GM21381 (cell line): ENCODE measurements around the gene SLC22A31.

Experiments used
- ATAC-seq: cut with Tn5 transposase; IDR thresholded peaks from one replicate; pipeline ENCODE4 v1.9.1; 2021; ENCODE audit warnings: mild to moderate bottlenecking, moderate library complexity; ENCODE audit not compliant: unreplicated experiment

The SLC22A31 gene

GRCh38 chr16:89217138-89217387 lies 16.7 kb upstream of the SLC22A31 start:
- ATAC-seq: no peak

GRCh38 chr16:89216315-89217137 lies 16.2 kb upstream of the SLC22A31 start:
- ATAC-seq: peak; percentile 51

GRCh38 chr16:89210904-89211515 lies 10.7 kb upstream of the SLC22A31 start:
- ATAC-seq: no peak

- no peak for ATAC-seq
These were observed 10.0 kb upstream of the SLC22A31 start for GRCh38 chr16:89210165-89210903.

- no peak for ATAC-seq
These were observed 9.2 kb upstream of the SLC22A31 start for GRCh38 chr16:89209522-89210044.

DNA sequence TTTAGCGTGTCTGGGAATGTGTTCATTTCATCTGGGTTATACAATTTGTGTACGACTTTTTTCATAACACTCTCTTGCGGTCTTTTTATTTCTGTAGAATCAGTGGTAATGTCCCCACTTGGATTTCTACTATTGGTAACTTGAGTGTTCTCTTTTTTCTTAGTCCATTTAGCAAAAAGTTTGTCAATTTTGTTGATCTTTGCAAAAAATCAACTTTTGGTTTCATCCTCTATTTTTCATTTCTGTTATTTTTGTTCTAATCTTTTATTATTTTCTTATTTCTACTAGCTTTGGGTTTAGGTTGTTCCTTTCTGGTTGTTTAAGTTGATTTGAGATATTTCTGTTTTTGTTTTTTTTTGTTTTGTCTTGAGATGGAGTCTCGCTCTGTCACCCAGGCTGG lies 7.7 kb upstream of the SLC22A31 start:
- no peak for ATAC-seq

GRCh38 chr16:89202422-89203215 lies 2.3 kb upstream of the SLC22A31 start:
- no peak for ATAC-seq

DNA sequence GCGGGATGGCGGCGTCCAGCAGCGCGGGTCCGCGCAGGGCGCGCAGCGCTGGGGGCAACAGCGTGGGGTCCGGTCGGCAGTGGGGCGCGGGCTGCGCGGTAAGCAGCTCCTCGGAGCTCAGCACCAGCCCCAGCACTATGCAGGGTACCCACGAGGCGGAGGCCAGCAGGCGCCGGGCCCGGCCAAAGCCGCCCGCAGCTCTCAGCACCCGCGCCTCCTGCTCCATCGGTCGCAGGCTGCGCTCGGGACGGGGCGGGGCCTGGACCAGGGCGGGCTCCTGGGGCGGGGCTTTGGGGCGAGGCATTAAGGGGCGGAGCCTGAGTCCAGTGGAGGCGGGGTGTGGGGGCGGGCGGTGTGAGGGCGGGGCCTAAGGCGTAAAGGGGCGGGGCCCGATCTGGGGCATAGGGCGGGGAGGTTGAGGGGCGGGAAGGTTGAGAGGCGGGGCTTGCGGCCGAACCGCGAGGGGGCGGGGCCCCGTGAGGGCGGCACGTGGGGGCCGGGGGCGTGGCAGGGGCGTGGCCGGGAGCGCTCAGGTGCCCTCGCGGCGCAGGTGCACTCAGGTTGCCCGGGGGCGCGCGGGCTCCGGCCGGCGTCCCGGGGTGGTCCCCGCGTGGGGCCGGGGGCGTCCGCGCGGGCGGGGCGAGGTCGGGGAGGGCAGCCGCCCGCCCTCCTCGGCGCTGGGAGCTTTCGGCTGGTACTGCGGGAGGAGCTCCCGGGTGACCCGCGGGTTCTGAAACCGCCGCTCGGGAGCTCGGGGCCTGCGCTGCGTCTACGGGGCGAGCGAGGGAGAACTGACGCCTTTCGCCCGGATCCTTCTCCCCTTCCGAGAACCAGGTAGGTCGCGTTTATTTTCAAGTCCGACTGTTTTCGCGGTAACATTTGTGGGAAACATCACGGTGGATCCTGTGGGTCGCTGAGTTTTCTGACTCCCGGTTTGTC lies 1.4 kb upstream of the SLC22A31 start:
- peak; percentile 66 for ATAC-seq

GRCh38 chr16:89200850-89201411 lies 594 bp upstream of the SLC22A31 start:
- peak; percentile 11 for ATAC-seq

GRCh38 chr16:89199241-89200123 lies 855 bp downstream of the SLC22A31 start:
- no peak for ATAC-seq

GRCh38 chr16:89198417-89199240 lies 1.7 kb downstream of the SLC22A31 start:
- no peak for ATAC-seq

GRCh38 chr16:89197633-89198416 lies 2.5 kb downstream of the SLC22A31 start:
- no peak for ATAC-seq

DNA sequence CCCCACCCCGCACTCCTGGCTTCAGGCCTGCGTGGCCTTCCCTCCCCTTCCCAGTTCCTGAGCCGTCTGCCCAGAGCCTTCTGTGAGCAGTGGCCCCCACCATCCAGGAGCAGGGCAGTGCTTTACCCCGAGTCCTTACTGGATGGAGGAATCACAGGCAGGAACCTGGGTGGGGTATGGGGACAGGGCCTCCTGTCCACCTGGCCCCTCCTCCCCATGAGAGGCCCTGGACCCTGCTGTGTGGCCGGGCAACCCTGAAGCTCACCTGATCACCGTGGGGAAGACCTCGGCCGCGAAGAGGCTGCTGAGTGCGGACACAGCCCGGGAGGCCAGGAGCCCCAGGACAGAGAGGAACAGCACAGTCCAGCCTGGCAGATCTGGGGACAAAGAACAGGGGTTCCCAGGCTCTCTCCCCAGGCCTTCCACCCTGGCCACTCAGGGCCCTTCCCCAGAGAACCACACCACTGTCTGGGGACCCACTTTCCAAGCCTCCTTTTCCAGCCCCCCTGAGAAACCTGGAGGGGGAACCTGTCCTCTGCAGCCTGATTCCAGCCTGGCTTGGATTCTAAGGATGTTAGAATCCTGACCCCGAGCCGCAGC lies 3.2 kb downstream of the SLC22A31 start:
- no peak for ATAC-seq

- no peak for ATAC-seq
These were observed 4.7 kb downstream of the SLC22A31 start for GRCh38 chr16:89195521-89196171.

DNA sequence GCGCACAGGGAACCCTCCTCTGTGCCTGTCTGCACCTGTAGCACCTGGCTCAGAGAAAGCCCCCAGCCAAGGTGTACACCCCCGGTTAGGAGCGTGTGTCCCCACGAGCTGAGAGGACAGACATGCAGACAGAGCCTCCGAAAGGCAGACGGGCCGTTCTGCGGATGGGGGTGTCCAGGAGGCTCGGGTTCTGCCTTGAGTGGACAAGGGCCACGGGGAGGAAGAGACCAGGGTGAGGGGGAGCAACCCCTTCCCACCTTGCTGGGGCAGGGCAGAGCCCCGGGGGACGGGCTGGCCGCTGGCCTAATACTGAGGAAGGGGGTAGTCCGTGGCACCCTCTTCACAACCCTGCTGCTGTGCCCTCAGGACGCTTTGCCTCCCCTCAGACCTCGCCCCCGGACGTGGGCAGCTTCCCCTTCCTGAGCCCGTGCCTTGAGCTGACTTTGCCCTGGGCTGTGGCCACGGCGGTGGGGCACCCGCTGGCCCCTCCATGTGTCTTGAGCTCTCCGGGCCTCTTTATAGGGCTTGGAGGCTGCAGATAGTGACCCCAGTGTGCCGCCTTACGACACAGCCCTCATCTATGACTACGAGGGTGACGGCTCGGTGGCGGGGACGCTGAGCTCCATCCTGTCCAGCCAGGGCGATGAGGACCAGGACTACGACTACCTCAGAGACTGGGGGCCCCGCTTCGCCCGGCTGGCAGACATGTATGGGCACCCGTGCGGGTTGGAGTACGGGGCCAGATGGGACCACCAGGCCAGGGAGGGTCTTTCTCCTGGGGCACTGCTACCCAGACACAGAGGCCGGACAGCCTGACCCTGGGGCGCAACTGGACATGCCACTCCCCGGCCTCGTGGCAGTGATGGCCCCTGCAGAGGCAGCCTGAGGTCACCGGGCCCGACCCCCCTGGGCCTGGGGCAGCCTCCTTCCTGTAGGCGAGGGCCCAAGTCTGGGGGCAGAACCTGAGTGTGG lies 5.7 kb downstream of the SLC22A31 start:
- no peak for ATAC-seq
